T-helper 2 cell treated with Interferon-gamma antibody and Interleukin-4, amounts not matched to agents 5 μg/mL and 100 μg/mL, for 36 hours (primary cell): ENCODE results near the gene OOSP4B.
"Not testable (repeated sequence)": the region's sequence is repeated elsewhere in the genome, so short reads cannot be mapped to it uniquely, and the experiment has no call there.

Source experiments
- DNase-seq: peaks from one replicate; pipeline ENCODE4 v3.0.0; 2021; ENCODE audit warnings: low spot score
- H3K27ac Mint-ChIP-seq: one replicate; pipeline ENCODE4 v1.8.0; 2021; ENCODE audit warnings: mild to moderate bottlenecking, mixed read lengths
- H3K27me3 Mint-ChIP-seq: one replicate; pipeline ENCODE4 v1.8.0; 2021; ENCODE audit warnings: low read depth, mixed read lengths
- H3K36me3 Mint-ChIP-seq: one replicate; pipeline ENCODE4 v1.8.0; 2021; ENCODE audit warnings: low read depth, mixed read lengths
- H3K4me1 Mint-ChIP-seq: one replicate; pipeline ENCODE4 v1.8.0; 2021; ENCODE audit warnings: low read depth, mixed read lengths
- H3K4me3 Mint-ChIP-seq: one replicate; pipeline ENCODE4 v1.8.0; 2022; ENCODE audit warnings: mild to moderate bottlenecking, moderate library complexity, mixed read lengths
- H3K9me3 Mint-ChIP-seq: one replicate; pipeline ENCODE4 v1.8.0; 2021; ENCODE audit warnings: mixed read lengths

OOSP4B gene

GRCh38 chr11:60018058-60018457 lies 1.1 kb downstream of the OOSP4B start:
- Mint-ChIP-seq H3K9me3 (no peaks in the 10 kb centered on the region), H3K27me3 (no peaks in the 10 kb centered on the region), H3K4me3 (no peak overlapping the region), H3K4me1 (no peaks in the 10 kb centered on the region), H3K36me3 (no peaks in the 10 kb centered on the region), H3K27ac (no peak overlapping the region)
- DNase-seq, result no peak

GRCh38 chr11:60020376-60020775 lies 3.4 kb downstream of the OOSP4B start:
- H3K36me3 Mint-ChIP-seq, DNase-seq, H3K4me3 Mint-ChIP-seq, H3K27ac Mint-ChIP-seq, H3K27me3 Mint-ChIP-seq, H3K4me1 Mint-ChIP-seq, H3K9me3 Mint-ChIP-seq: not testable (repeated sequence)

- no peaks in the 10 kb centered on the region for H3K4me1 Mint-ChIP-seq
These were observed 12.1 kb downstream of the OOSP4B start for GRCh38 chr11:60029015-60029632.

GRCh38 chr11:60040109-60040508 lies 23.1 kb downstream of the OOSP4B start, which contains the start of gene OOSP2:
OOSP2 (plus strand) TSS chr11:60040409; CDS start chr11:60040460, 51 bp downstream.
- H3K27me3 Mint-ChIP-seq, result no peaks in the 10 kb centered on the region
- H3K27ac Mint-ChIP-seq, result no peak within 1 kb of the TSS
- no peaks in the 10 kb centered on the region for H3K36me3 Mint-ChIP-seq
- no peak for DNase-seq
- no peaks in the 10 kb centered on the region for H3K9me3 Mint-ChIP-seq
- no peak within 1 kb of the TSS for H3K4me3 Mint-ChIP-seq
- no peaks in the 10 kb centered on the region for H3K4me1 Mint-ChIP-seq

More at GRCh38 chr11:60029015-60029632, 12.1 kb downstream of the OOSP4B start:
- H3K36me3 Mint-ChIP-seq, result no peaks in the 10 kb centered on the region
- no peak for DNase-seq
- H3K27me3 Mint-ChIP-seq, result no peaks in the 10 kb centered on the region
- H3K4me3 Mint-ChIP-seq, result no peak overlapping the region
- no peaks in the 10 kb centered on the region for H3K9me3 Mint-ChIP-seq
- no peak overlapping the region for H3K27ac Mint-ChIP-seq

GRCh38 chr11:60050422-60050821 lies 33.4 kb downstream of the OOSP4B start:
- not testable (repeated sequence) for H3K4me1 Mint-ChIP-seq, H3K36me3 Mint-ChIP-seq, H3K27ac Mint-ChIP-seq, DNase-seq, H3K27me3 Mint-ChIP-seq, H3K9me3 Mint-ChIP-seq, H3K4me3 Mint-ChIP-seq

- H3K9me3 Mint-ChIP-seq, H3K36me3 Mint-ChIP-seq, H3K27me3 Mint-ChIP-seq, DNase-seq, H3K27ac Mint-ChIP-seq, H3K4me1 Mint-ChIP-seq, H3K4me3 Mint-ChIP-seq: not testable (repeated sequence)
These were observed 33.9 kb downstream of the OOSP4B start for GRCh38 chr11:60050839-60051238.

GRCh38 chr11:60056349-60056969 lies 39.5 kb downstream of the OOSP4B start, which contains the start of gene MS4A3:
MS4A3 (plus strand) TSS chr11:60056665; CDS start chr11:60061161, 4,496 bp downstream.
- Mint-ChIP-seq H3K4me1 (no peaks in the 10 kb centered on the region), H3K9me3 (peaks cover 3% of the 10 kb centered on the region), H3K27ac (no peak within 1 kb of the TSS), H3K27me3 (no peaks in the 10 kb centered on the region), H3K4me3 (no peak within 1 kb of the TSS), H3K36me3 (no peaks in the 10 kb centered on the region)
- DNase-seq, result no peak

GRCh38 chr11:60059052-60059451 lies 42.1 kb downstream of the OOSP4B start:
- H3K9me3 Mint-ChIP-seq, result peaks cover 3% of the 10 kb centered on the region
- H3K36me3 Mint-ChIP-seq, result no peaks in the 10 kb centered on the region
- no peaks in the 10 kb centered on the region for H3K4me1 Mint-ChIP-seq
- H3K27me3 Mint-ChIP-seq, result no peaks in the 10 kb centered on the region
- H3K27ac Mint-ChIP-seq, result no peak overlapping the region
- no peak overlapping the region for H3K4me3 Mint-ChIP-seq
- no peak for DNase-seq

- no peaks in the 10 kb centered on the region for H3K27me3 Mint-ChIP-seq
- H3K27ac Mint-ChIP-seq, result no peak overlapping the region
- H3K9me3 Mint-ChIP-seq, result peaks cover 3% of the 10 kb centered on the region
- no peaks in the 10 kb centered on the region for H3K4me1 Mint-ChIP-seq
- no peaks in the 10 kb centered on the region for H3K36me3 Mint-ChIP-seq
- DNase-seq, result no peak
- H3K4me3 Mint-ChIP-seq, result no peak overlapping the region
These were observed 42.7 kb downstream of the OOSP4B start for GRCh38 chr11:60059521-60060240.

- Mint-ChIP-seq H3K9me3 (peaks cover 3% of the 10 kb centered on the region), H3K4me1 (no peaks in the 10 kb centered on the region), H3K27me3 (no peaks in the 10 kb centered on the region), H3K4me3 (no peak overlapping the region), H3K36me3 (no peaks in the 10 kb centered on the region), H3K27ac (no peak overlapping the region)
- DNase-seq, result no peak
These were observed 47.1 kb downstream of the OOSP4B start for GRCh38 chr11:60064111-60064510.

GRCh38 chr11:60065801-60066200 lies 48.8 kb downstream of the OOSP4B start:
- H3K36me3 Mint-ChIP-seq, result no peaks in the 10 kb centered on the region
- H3K27ac Mint-ChIP-seq, result no peak overlapping the region
- H3K27me3 Mint-ChIP-seq, result no peaks in the 10 kb centered on the region
- H3K4me3 Mint-ChIP-seq, result no peak overlapping the region
- H3K4me1 Mint-ChIP-seq, result no peaks in the 10 kb centered on the region
- no peaks in the 10 kb centered on the region for H3K9me3 Mint-ChIP-seq
- no peak for DNase-seq

- DNase-seq, result no peak
- Mint-ChIP-seq H3K27me3 (no peaks in the 10 kb centered on the region), H3K4me3 (no peak overlapping the region), H3K27ac (no peak overlapping the region), H3K36me3 (no peaks in the 10 kb centered on the region), H3K4me1 (no peaks in the 10 kb centered on the region), H3K9me3 (no peaks in the 10 kb centered on the region)
These were observed 52.5 kb downstream of the OOSP4B start for GRCh38 chr11:60069450-60069849.

- H3K4me1 Mint-ChIP-seq, H3K27me3 Mint-ChIP-seq, H3K27ac Mint-ChIP-seq, H3K36me3 Mint-ChIP-seq, H3K9me3 Mint-ChIP-seq, DNase-seq, H3K4me3 Mint-ChIP-seq: not testable (repeated sequence)
These were observed 54.7 kb downstream of the OOSP4B start for GRCh38 chr11:60071644-60072043.

- DNase-seq, result no peak
- Mint-ChIP-seq H3K4me3 (no peak overlapping the region), H3K4me1 (no peaks in the 10 kb centered on the region), H3K36me3 (no peaks in the 10 kb centered on the region), H3K27ac (no peak overlapping the region), H3K9me3 (no peaks in the 10 kb centered on the region), H3K27me3 (no peaks in the 10 kb centered on the region)
These were observed 60.3 kb downstream of the OOSP4B start for GRCh38 chr11:60077216-60077817.
